HCT116 (cell line): ENCODE data around the gene TAL1. TPM values are rescaled to one million over a fixed set of nuclear protein-coding genes. Genes with fewer than 3 reads are reported as not detected.

Experiments
- ATAC-seq: fragments of 200-7000 bp; cut with Tn5 transposase; 2 replicates; pipeline ENCODE4 v1.9.1; 2020; ENCODE audit warnings: mild to moderate bottlenecking, moderate library complexity
- BruUV-seq: library from RNA; stranded (reverse); fragments of 400-500 nt; replicated peaks from 2 replicates; lab custom pipeline; 2021; lab: Mats Ljungman, UMichigan
- CTCF ChIA-PET: fragments of 300-600 bp; sonication (Branson Sonifier 250); formaldehyde crosslinking; loops from one replicate; lab custom pipeline; 2021; ENCODE audit warnings: antibody characterized with exemption; lab: Charles Lee
- POLR2A ChIA-PET: fragments of 300-600, 350-600 bp; sonication (Branson Sonifier 250); formaldehyde crosslinking; loops from one replicate; lab custom pipeline; 2021; ENCODE audit warnings: antibody characterized with exemption; lab: Charles Lee
- RAD21 ChIA-PET, 2 experiments: fragments of 300-600 bp; sonication (Branson Sonifier 250); formaldehyde crosslinking; loops; one replicate each; lab custom pipeline; 2023; ENCODE audit warnings: low total read pairs in 2 of 2; ENCODE audit not compliant: uncharacterized antibody in 2 of 2, unreplicated experiment in 2 of 2, low non-redundant PET in 1 of 2; lab: Charles Lee
- DNase-seq: peaks from one replicate; pipeline ENCODE4 v3.0.0-alpha.2; 2010; ENCODE audit warnings: low read depth, low spot score
- H2AFZ ChIP-seq: fragments of 200-600 bp; shearing (Covaris generic), sonication (generic); 2 replicates; pipeline ENCODE4 v1.6.1; 2017; ENCODE audit warnings: low read depth, mixed run types, mixed read lengths, antibody characterized with exemption, low read length; ENCODE audit not compliant: poor library complexity, severe bottlenecking
- H3K27ac ChIP-seq: 2 replicates; pipeline ENCODE4 v1.5.1; 2012; ENCODE audit warnings: low read depth, low read length
- H3K27me3 ChIP-seq: fragments of 200-600 bp; sonication (generic); 2 replicates; pipeline ENCODE4 v1.6.1; 2016; ENCODE audit warnings: mixed run types, low read length, mixed read lengths; ENCODE audit not compliant: insufficient read depth
- H3K36me3 ChIP-seq, 2 experiments: fragments of 200-500 bp in 1 of 2; fragments of 200-600 bp in 1 of 2; sonication (Bioruptor generic) in 1 of 2; sonication (generic) in 1 of 2; 2 replicates each; pipeline versions ENCODE4 v1.5.1 to v1.6.1; 2014 to 2016; ENCODE audit warnings: low read length in 2 of 2, inconsistent platforms in 1 of 2, mixed read lengths in 1 of 2, mixed run types in 1 of 2; ENCODE audit not compliant: insufficient read depth in 2 of 2, control insufficient read depth in 1 of 2
- H3K4me1 ChIP-seq, 2 experiments: fragments of 200-600 bp in 1 of 2; sonication (generic) in 1 of 2; 2 replicates each; pipeline versions ENCODE4 v1.5.1 to v1.6.1; 2012 to 2017; ENCODE audit warnings: low read length in 2 of 2, inconsistent platforms in 1 of 2, mild to moderate bottlenecking in 1 of 2, mixed read lengths in 1 of 2, mixed run types in 1 of 2, moderate library complexity in 1 of 2; ENCODE audit not compliant: insufficient read depth in 2 of 2, control insufficient read depth in 1 of 2
- H3K4me2 ChIP-seq: fragments of 200-600 bp; sonication (generic); 2 replicates; pipeline ENCODE4 v1.6.1; 2017; ENCODE audit warnings: mixed run types, low read length, mixed read lengths
- H3K4me3 ChIP-seq, 2 experiments: fragments of 200-600 bp in 1 of 2; sonication (generic) in 1 of 2; replicated peaks in 1 of 2; 2 replicates each; pipeline ENCODE4 v1.5.1; 2011 to 2016; ENCODE audit warnings: low read length in 2 of 2, control low read depth in 1 of 2, low read depth in 1 of 2, mild to moderate bottlenecking in 1 of 2, mixed read lengths in 1 of 2, mixed run types in 1 of 2
- H3K79me2 ChIP-seq: fragments of 200-600 bp; sonication (generic); 2 replicates; pipeline ENCODE4 v1.6.1; 2017; ENCODE audit warnings: mild to moderate bottlenecking, mixed run types, low read length, moderate library complexity, mixed read lengths; ENCODE audit not compliant: insufficient read depth
- H3K9ac ChIP-seq: fragments of 200-600 bp; sonication (generic); 2 replicates; pipeline ENCODE4 v1.6.1; 2016; ENCODE audit warnings: low read length, mixed read lengths
- H3K9me2 ChIP-seq: fragments of 200-600 bp; sonication (generic), shearing (Covaris generic); 2 replicates; pipeline ENCODE4 v1.6.1; 2017; ENCODE audit warnings: mixed run types, mild to moderate bottlenecking, moderate library complexity; ENCODE audit not compliant: insufficient read depth
- H3K9me3 ChIP-seq, 2 experiments: fragments of 200-500 bp in 1 of 2; fragments of 200-600 bp in 1 of 2; sonication (Bioruptor generic) in 1 of 2; sonication (generic) in 1 of 2; 2 replicates each; pipeline ENCODE4 v1.6.1; 2014 to 2017; ENCODE audit warnings: low read length in 2 of 2, mixed read lengths in 2 of 2, inconsistent platforms in 1 of 2, low read depth in 1 of 2, mild to moderate bottlenecking in 1 of 2, mixed run types in 1 of 2, moderate library complexity in 1 of 2; ENCODE audit not compliant: control insufficient read depth in 1 of 2, insufficient read depth in 1 of 2
- H4K20me1 ChIP-seq: fragments of 200-600 bp; sonication (generic), shearing (Covaris generic); 2 replicates; pipeline ENCODE4 v1.6.1; 2017; ENCODE audit warnings: mixed run types, mild to moderate bottlenecking, moderate library complexity; ENCODE audit not compliant: insufficient read depth
- ATF3 ChIP-seq: IDR thresholded peaks from 2 replicates; pipeline ENCODE4 v1.6.1; 2012
- CEBPB ChIP-seq: IDR thresholded peaks from 2 replicates; pipeline ENCODE4 v1.6.1; 2012; ENCODE audit warnings: low read depth
- EZH2 ChIP-seq: fragments of 200-600 bp; sonication (generic); IDR thresholded peaks from 2 replicates; pipeline ENCODE4 v1.6.1; 2017; ENCODE audit warnings: antibody characterized with exemption, mixed run types
- EZH2phosphoT487 ChIP-seq: fragments of 200-600 bp; IDR thresholded peaks from 2 replicates; pipeline ENCODE4 v1.6.1; 2018; ENCODE audit warnings: antibody characterized with exemption, borderline replicate concordance
- JUND ChIP-seq: IDR thresholded peaks from 2 replicates; pipeline ENCODE4 v1.6.1; 2012
- MAX ChIP-seq: IDR thresholded peaks from 2 replicates; pipeline ENCODE4 v1.6.1; 2012
- POLR2A ChIP-seq: IDR thresholded peaks from 2 replicates; pipeline ENCODE4 v1.7.0; 2011; ENCODE audit warnings: borderline replicate concordance; ENCODE audit not compliant: insufficient read depth, insufficient read length; ENCODE audit errors: extremely low read depth
- POLR2AphosphoS5 ChIP-seq: IDR thresholded peaks from 2 replicates; pipeline ENCODE4 v1.6.1; 2011; ENCODE audit warnings: mild to moderate bottlenecking, low read depth, low read length, moderate library complexity
- RAD21 ChIP-seq: IDR thresholded peaks from 2 replicates; pipeline ENCODE4 v1.6.1; 2012; ENCODE audit warnings: low read depth, mild to moderate bottlenecking
- SP1 ChIP-seq: IDR thresholded peaks from 2 replicates; pipeline ENCODE4 v1.6.1; 2012; ENCODE audit warnings: low read depth
- SRF ChIP-seq: IDR thresholded peaks from 2 replicates; pipeline ENCODE4 v1.6.1; 2012; ENCODE audit warnings: low read depth
- TCF7L2 ChIP-seq: IDR thresholded peaks from 2 replicates; pipeline ENCODE4 v1.7.0; 2011; ENCODE audit warnings: borderline replicate concordance, inconsistent platforms; ENCODE audit not compliant: insufficient read depth, insufficient read length; ENCODE audit errors: extremely low read depth
- ZFX ChIP-seq: fragments of 450-650 bp; IDR thresholded peaks from 2 replicates; pipeline ENCODE4 v1.6.1; 2017
- intact Hi-C: fragments of 100-400 bp; cut with micrococcal nuclease; formaldehyde crosslinking; loops from 2 replicates; pipeline ENCODE4 v1.10.0; 2022
- total RNA-seq: library from RNA; stranded (reverse); gene quantifications from one replicate; pipeline ENCODE4 v1.2.1, GENCODE V29; 2021; ENCODE audit not compliant: unreplicated experiment
- TF ChIP-seq, protein P1 (sequence below): IDR thresholded peaks from 2 replicates; pipeline ENCODE4 v1.6.1; 2012; ENCODE audit warnings: low read depth
- TF ChIP-seq, protein P2 (sequence below): IDR thresholded peaks from 2 replicates; pipeline ENCODE4 v1.6.1; 2011; ENCODE audit warnings: mild to moderate bottlenecking, low read length, moderate library complexity; ENCODE audit not compliant: insufficient replicate concordance; ENCODE audit errors: extremely low read depth

TAL1 gene
- total RNA-seq, 1 experiment from 2014 or later = 0.05 TPM

DNA sequence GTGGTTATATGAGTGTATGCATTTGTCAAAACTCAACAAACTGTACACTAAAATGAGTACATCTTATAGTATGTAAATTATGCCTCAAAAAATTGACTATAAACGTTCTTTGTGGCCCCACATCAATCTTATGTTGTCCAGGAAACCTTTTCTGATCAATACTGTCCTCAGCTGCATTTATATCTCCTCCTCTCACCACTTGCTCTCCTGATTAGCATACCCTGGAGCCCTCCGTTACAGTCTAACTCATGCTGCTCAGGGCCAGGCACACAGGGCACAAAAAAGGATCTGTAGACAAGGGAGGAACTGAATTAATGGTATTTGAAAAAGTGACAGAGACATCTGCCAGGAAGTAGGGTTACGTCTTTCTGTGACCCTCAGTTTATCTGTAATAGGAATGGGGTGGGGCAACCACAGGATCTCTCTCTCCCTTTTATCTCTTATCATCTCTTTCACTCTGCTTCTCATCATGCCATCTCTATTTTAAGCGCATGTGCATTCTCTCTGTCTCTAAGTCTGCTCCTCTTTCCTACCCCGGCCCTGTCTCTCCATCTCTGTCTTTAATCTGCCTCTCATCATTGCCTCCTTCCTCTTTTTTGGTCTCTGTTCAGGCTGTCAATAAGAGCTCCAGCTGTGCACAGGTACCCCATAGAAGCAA is 7.0 kb upstream of the TAL1 start:
- ChIA-PET RAD21 (interaction anchor here in 1 of 2 experiments (0.7 kb wide), 1 partner anchor 59 kb away, joined by 3 read pairs; no protein-coding TSS in a partner anchor), CTCF (interaction anchor here (0.7 kb wide), 1 partner anchor 60 kb away, joined by 3 read pairs; no protein-coding TSS in a partner anchor), POLR2A (no interaction called here)
- ATAC-seq (no peak), DNase-seq (no peak)
- Histone ChIP-seq H3K4me1 (no peaks in the 10 kb centered on the region), H3K27me3 (no peaks in the 10 kb centered on the region), H4K20me1 (no peaks in the 10 kb centered on the region), H3K9me2 (no peaks in the 10 kb centered on the region), H3K36me3 (no peaks in the 10 kb centered on the region), H3K79me2 (no peaks in the 10 kb centered on the region), H3K4me3 (no peak overlapping the region), H3K9ac (no peak overlapping the region), H3K4me2 (no peak overlapping the region), H3K9me3 (no peaks in the 10 kb centered on the region), H3K27ac (no peak overlapping the region), H2AFZ (no peak overlapping the region)
- no TSS peak for BruUV-seq
- TF ChIP-seq CEBPB (no peak), ZFX (no peak), SP1 (no peak), MAX (no peak), JUND (no peak), POLR2A (no peak), POLR2AphosphoS5 (no peak), TCF7L2 (no peak)
- intact Hi-C loops = no loop called here

DNA sequence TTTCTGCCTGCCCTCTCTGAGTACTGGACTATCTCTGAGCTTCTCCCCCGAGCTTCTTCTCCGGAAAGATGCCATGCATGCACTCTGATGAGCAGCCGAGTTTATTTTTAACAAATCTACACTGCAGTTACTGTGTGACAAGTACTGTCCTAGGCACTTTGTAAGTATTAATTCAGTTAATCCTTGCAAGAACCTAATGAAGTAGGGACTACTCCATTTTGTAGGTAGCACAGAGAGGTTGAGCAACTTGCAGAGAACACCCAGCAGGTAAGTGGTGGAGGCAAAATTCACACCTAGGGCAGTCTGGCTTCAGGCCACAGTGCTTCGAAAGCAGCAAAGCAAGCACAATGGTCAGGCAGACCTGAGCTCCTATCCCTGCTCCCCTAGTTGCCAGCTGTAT is 3.8 kb upstream of the TAL1 start:
- H3K9me2 ChIP-seq = no peaks in the 10 kb centered on the region
- no peak for ATAC-seq
- intact Hi-C loops = no loop called here
- ChIA-PET POLR2A (no interaction called here), RAD21 (no interaction called here), CTCF (no interaction called here)
- no peak for DNase-seq
- H4K20me1 ChIP-seq = no peaks in the 10 kb centered on the region
- BruUV-seq = no TSS peak
- no peaks in the 10 kb centered on the region for H3K4me1 ChIP-seq
- H3K79me2 ChIP-seq = no peaks in the 10 kb centered on the region
- no peaks in the 10 kb centered on the region for H3K9me3 ChIP-seq
- no peaks in the 10 kb centered on the region for H3K36me3 ChIP-seq
- no peak overlapping the region for H3K9ac ChIP-seq
- H3K27ac ChIP-seq = no peak overlapping the region
- H2AFZ ChIP-seq = no peak overlapping the region
- no peak overlapping the region for H3K4me3 ChIP-seq
- H3K4me2 ChIP-seq = no peak overlapping the region
- H3K27me3 ChIP-seq = no peaks in the 10 kb centered on the region
- TF ChIP-seq RAD21 (no peak), CEBPB (no peak), TCF7L2 (no peak), EZH2phosphoT487 (no peak), SRF (no peak), ATF3 (no peak), ZFX (no peak), EZH2 (no peak)
- TF ChIP-seq, protein P1, sequence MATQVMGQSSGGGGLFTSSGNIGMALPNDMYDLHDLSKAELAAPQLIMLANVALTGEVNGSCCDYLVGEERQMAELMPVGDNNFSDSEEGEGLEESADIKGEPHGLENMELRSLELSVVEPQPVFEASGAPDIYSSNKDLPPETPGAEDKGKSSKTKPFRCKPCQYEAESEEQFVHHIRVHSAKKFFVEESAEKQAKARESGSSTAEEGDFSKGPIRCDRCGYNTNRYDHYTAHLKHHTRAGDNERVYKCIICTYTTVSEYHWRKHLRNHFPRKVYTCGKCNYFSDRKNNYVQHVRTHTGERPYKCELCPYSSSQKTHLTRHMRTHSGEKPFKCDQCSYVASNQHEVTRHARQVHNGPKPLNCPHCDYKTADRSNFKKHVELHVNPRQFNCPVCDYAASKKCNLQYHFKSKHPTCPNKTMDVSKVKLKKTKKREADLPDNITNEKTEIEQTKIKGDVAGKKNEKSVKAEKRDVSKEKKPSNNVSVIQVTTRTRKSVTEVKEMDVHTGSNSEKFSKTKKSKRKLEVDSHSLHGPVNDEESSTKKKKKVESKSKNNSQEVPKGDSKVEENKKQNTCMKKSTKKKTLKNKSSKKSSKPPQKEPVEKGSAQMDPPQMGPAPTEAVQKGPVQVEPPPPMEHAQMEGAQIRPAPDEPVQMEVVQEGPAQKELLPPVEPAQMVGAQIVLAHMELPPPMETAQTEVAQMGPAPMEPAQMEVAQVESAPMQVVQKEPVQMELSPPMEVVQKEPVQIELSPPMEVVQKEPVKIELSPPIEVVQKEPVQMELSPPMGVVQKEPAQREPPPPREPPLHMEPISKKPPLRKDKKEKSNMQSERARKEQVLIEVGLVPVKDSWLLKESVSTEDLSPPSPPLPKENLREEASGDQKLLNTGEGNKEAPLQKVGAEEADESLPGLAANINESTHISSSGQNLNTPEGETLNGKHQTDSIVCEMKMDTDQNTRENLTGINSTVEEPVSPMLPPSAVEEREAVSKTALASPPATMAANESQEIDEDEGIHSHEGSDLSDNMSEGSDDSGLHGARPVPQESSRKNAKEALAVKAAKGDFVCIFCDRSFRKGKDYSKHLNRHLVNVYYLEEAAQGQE = no peak
- TF ChIP-seq, protein P2, sequence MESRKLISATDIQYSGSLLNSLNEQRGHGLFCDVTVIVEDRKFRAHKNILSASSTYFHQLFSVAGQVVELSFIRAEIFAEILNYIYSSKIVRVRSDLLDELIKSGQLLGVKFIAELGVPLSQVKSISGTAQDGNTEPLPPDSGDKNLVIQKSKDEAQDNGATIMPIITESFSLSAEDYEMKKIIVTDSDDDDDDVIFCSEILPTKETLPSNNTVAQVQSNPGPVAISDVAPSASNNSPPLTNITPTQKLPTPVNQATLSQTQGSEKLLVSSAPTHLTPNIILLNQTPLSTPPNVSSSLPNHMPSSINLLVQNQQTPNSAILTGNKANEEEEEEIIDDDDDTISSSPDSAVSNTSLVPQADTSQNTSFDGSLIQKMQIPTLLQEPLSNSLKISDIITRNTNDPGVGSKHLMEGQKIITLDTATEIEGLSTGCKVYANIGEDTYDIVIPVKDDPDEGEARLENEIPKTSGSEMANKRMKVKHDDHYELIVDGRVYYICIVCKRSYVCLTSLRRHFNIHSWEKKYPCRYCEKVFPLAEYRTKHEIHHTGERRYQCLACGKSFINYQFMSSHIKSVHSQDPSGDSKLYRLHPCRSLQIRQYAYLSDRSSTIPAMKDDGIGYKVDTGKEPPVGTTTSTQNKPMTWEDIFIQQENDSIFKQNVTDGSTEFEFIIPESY = no peak
